HEK293 (cell line): ENCODE data around the gene VRTN.

Experiments
- CTCF ChIA-PET: fragments of 350-600 bp; formaldehyde crosslinking; extraction: SDS; loops from one replicate; lab custom pipeline; 2021; ENCODE audit warnings: antibody characterized with exemption; lab: Yijun Ruan, JAX
- POLR2A ChIA-PET: fragments of 300-600 bp; formaldehyde crosslinking; extraction: SDS; loops from one replicate; lab custom pipeline; 2020; ENCODE audit warnings: antibody characterized with exemption, inconsistent platforms; lab: Yijun Ruan, JAX
- H3K27ac ChIP-seq: fragments of 200-500 bp; sonication (Bioruptor generic); 2 replicates; pipeline ENCODE4 v1.5.1; 2014; ENCODE audit warnings: low read depth, low read length, control low read depth, inconsistent platforms; ENCODE audit errors: extremely low read depth
- H3K36me3 ChIP-seq, 2 experiments: fragments of 200-500 bp in 1 of 2; sonication (Bioruptor generic) in 1 of 2; 1 replicate in 1 of 2; 2 replicates in 1 of 2; pipeline ENCODE4 v1.5.1; 2014 to 2017; ENCODE audit warnings: inconsistent platforms in 2 of 2, low read length in 2 of 2; ENCODE audit not compliant: control insufficient read depth in 2 of 2, insufficient read depth in 1 of 2
- H3K4me1 ChIP-seq: fragments of 200-500 bp; sonication (Bioruptor generic); 2 replicates; pipeline ENCODE4 v1.5.1; 2014; ENCODE audit warnings: mild to moderate bottlenecking, low read length, inconsistent platforms; ENCODE audit not compliant: control insufficient read depth, insufficient read depth
- H3K4me3 ChIP-seq: 2 replicates; pipeline ENCODE4 v1.5.1; 2011; ENCODE audit warnings: low read depth, mild to moderate bottlenecking, control low read depth, low read length, moderate library complexity
- H3K9me3 ChIP-seq: fragments of 200-500 bp; sonication (Bioruptor generic); 2 replicates; pipeline ENCODE4 v1.5.1; 2014; ENCODE audit warnings: low read depth, low read length, inconsistent platforms; ENCODE audit not compliant: control insufficient read depth, insufficient read depth
- ATF2 ChIP-seq: fragments of 450-650 bp; formaldehyde crosslinking; IDR thresholded peaks from 2 replicates; pipeline ENCODE4 v1.5.1; 2016; ENCODE audit warnings: missing biosample characterization, missing genetic modification characterization, low read depth
- IKZF3 ChIP-seq: fragments of 450-650 bp; IDR thresholded peaks from 2 replicates; pipeline ENCODE4 v1.5.0; 2018; ENCODE audit warnings: missing biosample characterization, mild to moderate bottlenecking, missing genetic modification characterization, moderate library complexity
- PATZ1 ChIP-seq: fragments of 450-650 bp; formaldehyde crosslinking; IDR thresholded peaks from 2 replicates; pipeline ENCODE4 v1.5.1; 2016; ENCODE audit warnings: missing biosample characterization, missing genetic modification characterization
- SCRT1 ChIP-seq: fragments of 450-650 bp; formaldehyde crosslinking; IDR thresholded peaks from 2 replicates; pipeline ENCODE4 v1.5.1; 2016; ENCODE audit warnings: missing biosample characterization, missing genetic modification characterization, borderline replicate concordance
- ZBTB20 ChIP-seq: fragments of 450-650 bp; formaldehyde crosslinking; IDR thresholded peaks from 2 replicates; pipeline ENCODE4 v1.5.1; 2016; ENCODE audit warnings: missing biosample characterization, missing genetic modification characterization
- ZIC2 ChIP-seq: fragments of 450-650 bp; formaldehyde crosslinking; IDR thresholded peaks from 2 replicates; pipeline ENCODE4 v1.5.1; 2016; ENCODE audit warnings: missing biosample characterization, missing genetic modification characterization
- ZNF133 ChIP-seq: fragments of 450-650 bp; formaldehyde crosslinking; IDR thresholded peaks from 2 replicates; pipeline ENCODE4 v1.5.1; 2016; ENCODE audit warnings: missing biosample characterization, missing genetic modification characterization
- ZNF169 ChIP-seq: fragments of 450-650 bp; formaldehyde crosslinking; IDR thresholded peaks from 2 replicates; pipeline ENCODE4 v1.5.1; 2016; ENCODE audit warnings: missing biosample characterization, missing genetic modification characterization
- ZNF18 ChIP-seq: fragments of 450-650 bp; formaldehyde crosslinking; IDR thresholded peaks from 2 replicates; pipeline ENCODE4 v1.5.1; 2016; ENCODE audit warnings: missing biosample characterization, missing genetic modification characterization
- ZNF266 ChIP-seq: fragments of 450-650 bp; formaldehyde crosslinking; IDR thresholded peaks from 2 replicates; pipeline ENCODE4 v1.5.1; 2016; ENCODE audit warnings: missing biosample characterization, missing genetic modification characterization, low read depth
- ZNF292 ChIP-seq: fragments of 450-650 bp; formaldehyde crosslinking; IDR thresholded peaks from 2 replicates; pipeline ENCODE4 v1.5.1; 2016; ENCODE audit warnings: low read depth, missing biosample characterization, missing genetic modification characterization, borderline replicate concordance
- ZNF362 ChIP-seq: fragments of 450-650 bp; formaldehyde crosslinking; IDR thresholded peaks from 2 replicates; pipeline ENCODE4 v1.5.1; 2016; ENCODE audit warnings: missing biosample characterization, missing genetic modification characterization
- ZNF37A ChIP-seq: fragments of 450-650 bp; IDR thresholded peaks from 2 replicates; pipeline ENCODE4 v1.5.1; 2018; ENCODE audit warnings: missing biosample characterization, missing genetic modification characterization
- ZNF426 ChIP-seq: fragments of 450-650 bp; formaldehyde crosslinking; IDR thresholded peaks from 2 replicates; pipeline ENCODE4 v1.5.1; 2017; ENCODE audit warnings: missing biosample characterization, missing genetic modification characterization, mild to moderate bottlenecking, inconsistent platforms, moderate library complexity
- ZNF449 ChIP-seq: fragments of 450-650 bp; formaldehyde crosslinking; IDR thresholded peaks from 2 replicates; pipeline ENCODE4 v1.5.1; 2017; ENCODE audit warnings: missing biosample characterization, mild to moderate bottlenecking, missing genetic modification characterization, moderate library complexity
- ZNF473 ChIP-seq: fragments of 450-650 bp; formaldehyde crosslinking; IDR thresholded peaks from 2 replicates; pipeline ENCODE4 v1.5.1; 2017; ENCODE audit warnings: missing biosample characterization, missing genetic modification characterization
- ZNF654 ChIP-seq: fragments of 450-650 bp; formaldehyde crosslinking; IDR thresholded peaks from 2 replicates; pipeline ENCODE4 v1.5.1; 2016; ENCODE audit warnings: low read depth, missing biosample characterization, missing genetic modification characterization
- ZNF658 ChIP-seq: fragments of 450-650 bp; formaldehyde crosslinking; IDR thresholded peaks from 2 replicates; pipeline ENCODE4; 2016; ENCODE audit warnings: missing biosample characterization, missing genetic modification characterization
- ZNF747 ChIP-seq: fragments of 450-650 bp; formaldehyde crosslinking; IDR thresholded peaks from 2 replicates; pipeline ENCODE4 v1.5.1; 2016; ENCODE audit warnings: missing biosample characterization, missing genetic modification characterization
- TF ChIP-seq, protein P1 (sequence below): fragments of 450-650 bp; formaldehyde crosslinking; IDR thresholded peaks from 2 replicates; pipeline ENCODE4 v1.5.1; 2017; ENCODE audit warnings: missing biosample characterization, missing genetic modification characterization

VRTN gene

GRCh38 chr14:74333909-74334308 lies 14.4 kb upstream of the VRTN start:
- TF ChIP-seq SCRT1 (no peak), ZNF654 (no peak), ZNF473 (no peak), ZNF747 (tag by site-specific recombination) (no peak), ZBTB20 (tag by site-specific recombination) (no peak), ZNF37A (tag by site-specific recombination) (no peak), ZNF292 (tag by site-specific recombination) (no peak), ATF2 (no peak), ZNF133 (no peak)
- ChIA-PET CTCF (no interaction called here), POLR2A (no interaction called here)

GRCh38 chr14:74346341-74346740 lies 1.9 kb upstream of the VRTN start:
- POLR2A ChIA-PET, result no interaction called here
- no peak overlapping the region for H3K27ac ChIP-seq
- TF ChIP-seq ZNF449 (no peak), ZNF133 (no peak)

More at GRCh38 chr14:74333909-74334308, 14.4 kb upstream of the VRTN start:
- H3K9me3 ChIP-seq, result no peaks in the 10 kb centered on the region
- H3K36me3 ChIP-seq, result no peaks in the 10 kb centered on the region
- H3K27ac ChIP-seq, result no peak overlapping the region
- no peaks in the 10 kb centered on the region for H3K4me1 ChIP-seq
- H3K4me3 ChIP-seq, result no peak overlapping the region

DNA sequence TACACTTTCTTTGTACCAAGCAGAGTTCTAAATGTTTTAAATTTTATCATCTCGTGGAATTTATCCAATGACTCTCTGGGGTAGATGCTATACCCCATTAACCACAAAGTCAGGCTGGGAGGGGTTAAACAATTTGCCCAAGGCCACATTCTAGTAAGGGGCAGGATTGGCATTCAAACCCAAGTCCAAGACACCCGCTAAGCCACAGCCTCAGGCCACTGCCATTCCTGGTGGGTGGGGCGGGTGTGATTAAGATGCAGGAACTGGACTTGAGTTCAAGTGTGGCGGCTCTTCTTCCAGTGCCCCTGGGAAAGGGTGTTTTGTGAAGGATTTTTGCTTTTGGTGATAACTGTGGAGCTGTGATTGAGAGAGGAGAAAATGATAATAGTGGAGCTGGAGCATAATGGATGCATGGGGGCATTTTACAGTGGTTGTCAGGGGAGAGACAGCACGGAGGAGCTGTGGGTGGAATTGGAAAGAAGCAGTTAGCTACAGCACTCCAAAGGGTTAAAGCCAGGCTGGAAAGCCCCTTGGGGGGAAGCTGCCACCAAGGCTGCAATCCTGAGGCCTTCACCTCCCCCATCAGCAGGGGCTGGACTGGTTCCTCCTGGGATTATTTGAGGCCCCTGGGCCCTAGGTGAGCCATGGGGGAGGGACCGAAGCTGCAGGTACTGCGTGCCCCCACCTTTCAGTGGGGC lies 1.0 kb upstream of the VRTN start:
- no peaks in the 10 kb centered on the region for H3K36me3 ChIP-seq
- H3K4me1 ChIP-seq, result peaks cover 5% of the 10 kb centered on the region; the same call in 1 of the 2 replicates
- H3K27ac ChIP-seq, result no peak overlapping the region
- ChIA-PET CTCF (interaction anchor here (0.9 kb wide), 1 partner anchor 23 kb away, joined by 4 read pairs; no protein-coding TSS in a partner anchor), POLR2A (no interaction called here)
- no peak overlapping the region for H3K4me3 ChIP-seq
- H3K9me3 ChIP-seq, result no peaks in the 10 kb centered on the region
- TF ChIP-seq, protein P1, sequence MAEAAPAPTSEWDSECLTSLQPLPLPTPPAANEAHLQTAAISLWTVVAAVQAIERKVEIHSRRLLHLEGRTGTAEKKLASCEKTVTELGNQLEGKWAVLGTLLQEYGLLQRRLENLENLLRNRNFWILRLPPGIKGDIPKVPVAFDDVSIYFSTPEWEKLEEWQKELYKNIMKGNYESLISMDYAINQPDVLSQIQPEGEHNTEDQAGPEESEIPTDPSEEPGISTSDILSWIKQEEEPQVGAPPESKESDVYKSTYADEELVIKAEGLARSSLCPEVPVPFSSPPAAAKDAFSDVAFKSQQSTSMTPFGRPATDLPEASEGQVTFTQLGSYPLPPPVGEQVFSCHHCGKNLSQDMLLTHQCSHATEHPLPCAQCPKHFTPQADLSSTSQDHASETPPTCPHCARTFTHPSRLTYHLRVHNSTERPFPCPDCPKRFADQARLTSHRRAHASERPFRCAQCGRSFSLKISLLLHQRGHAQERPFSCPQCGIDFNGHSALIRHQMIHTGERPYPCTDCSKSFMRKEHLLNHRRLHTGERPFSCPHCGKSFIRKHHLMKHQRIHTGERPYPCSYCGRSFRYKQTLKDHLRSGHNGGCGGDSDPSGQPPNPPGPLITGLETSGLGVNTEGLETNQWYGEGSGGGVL (tag by site-specific recombination), result no peak
- TF ChIP-seq PATZ1 (tag by site-specific recombination), result no peak
- no peak for TF ChIP-seq ZNF658 (tag by site-specific recombination)
- TF ChIP-seq ZNF426 (tag by site-specific recombination), result no peak
- no peak for TF ChIP-seq ZNF18 (tag by site-specific recombination)
- no peak for TF ChIP-seq ZNF266 (tag by site-specific recombination)
- TF ChIP-seq ZNF169 (tag by site-specific recombination), result no peak
- TF ChIP-seq ZNF362 (tag by site-specific recombination), result no peak
- TF ChIP-seq IKZF3, result no peak
- TF ChIP-seq ZIC2, result no peak

More at GRCh38 chr14:74346341-74346740, 1.9 kb upstream of the VRTN start:
- no peak overlapping the region for H3K4me3 ChIP-seq
- peaks cover 3% of the 10 kb centered on the region; the same call in 1 of the 2 replicates for H3K4me1 ChIP-seq
- no peaks in the 10 kb centered on the region for H3K36me3 ChIP-seq
- CTCF ChIA-PET, result no interaction called here
- no peaks in the 10 kb centered on the region for H3K9me3 ChIP-seq
